Thoracic aorta (tissue), 2 donors: ENCODE results near the gene THTPA. TPM values are rescaled to one million over a fixed set of nuclear protein-coding genes. Genes with fewer than 3 reads are reported as not detected.
"Not testable (repeated sequence)": the region's sequence is repeated elsewhere in the genome, so short reads cannot be mapped to it uniquely, and the experiment has no call there.

Experiments used
- ATAC-seq: fragments of 150-250 bp; one replicate; pipeline ENCODE4 v1.8.0; 2017; ENCODE audit warnings: low read depth; ENCODE audit not compliant: insufficient number of reproducible peaks, low FRiP score
- DNase-seq: peaks from one replicate; pipeline ENCODE4 v3.0.0-alpha.2; 2020; ENCODE audit warnings: low spot score
- H3K27ac ChIP-seq, 2 donors: fragments of 200-600 bp; sonication (generic); 1 replicate in 1 of 2; 2 replicates in 1 of 2; pipeline ENCODE4 v1.5.1; 2016; ENCODE audit warnings: mild to moderate bottlenecking in 2 of 2, moderate library complexity in 2 of 2
- H3K27me3 ChIP-seq: fragments of 200-600 bp; sonication (generic); replicated peaks from 2 replicates; pipeline ENCODE4 v1.6.0; 2016; ENCODE audit warnings: mild to moderate bottlenecking; ENCODE audit not compliant: insufficient read depth
- H3K36me3 ChIP-seq: fragments of 200-600 bp; sonication (generic); one replicate; pipeline ENCODE4 v1.5.1; 2016
- H3K4me1 ChIP-seq, 2 donors: fragments of 200-600 bp; sonication (generic); 1 replicate in 1 of 2; 2 replicates in 1 of 2; pipeline versions ENCODE4 v1.5.1 to v1.6.0; 2016; ENCODE audit warnings: low read depth in 2 of 2, mild to moderate bottlenecking in 1 of 2; ENCODE audit not compliant: control insufficient read depth in 1 of 2
- H3K4me3 ChIP-seq: fragments of 200-600 bp; sonication (generic); 2 replicates; pipeline ENCODE4 v1.5.1; 2016; ENCODE audit warnings: mild to moderate bottlenecking
- H3K9me3 ChIP-seq: fragments of 200-600 bp; sonication (generic); 2 replicates; pipeline ENCODE4 v1.5.1; 2016
- total RNA-seq, 2 donors: library from RNA; depleted of rRNA; stranded (reverse); fragments of >200 nt; gene quantifications; one replicate each; pipeline versions ENCODE4 v1.1.0 to v1.2.3, GENCODE V29; 2016
- TF ChIP-seq, protein P1 (sequence below): fragments of 200-600 bp; sonication (generic); IDR thresholded peaks from one replicate; pipeline ENCODE4 v1.5.1; 2019; ENCODE audit warnings: antibody characterized with exemption

THTPA gene
- total RNA-seq, 2 donors from 2014 or later: 17.8 to 30.9 TPM

DNA sequence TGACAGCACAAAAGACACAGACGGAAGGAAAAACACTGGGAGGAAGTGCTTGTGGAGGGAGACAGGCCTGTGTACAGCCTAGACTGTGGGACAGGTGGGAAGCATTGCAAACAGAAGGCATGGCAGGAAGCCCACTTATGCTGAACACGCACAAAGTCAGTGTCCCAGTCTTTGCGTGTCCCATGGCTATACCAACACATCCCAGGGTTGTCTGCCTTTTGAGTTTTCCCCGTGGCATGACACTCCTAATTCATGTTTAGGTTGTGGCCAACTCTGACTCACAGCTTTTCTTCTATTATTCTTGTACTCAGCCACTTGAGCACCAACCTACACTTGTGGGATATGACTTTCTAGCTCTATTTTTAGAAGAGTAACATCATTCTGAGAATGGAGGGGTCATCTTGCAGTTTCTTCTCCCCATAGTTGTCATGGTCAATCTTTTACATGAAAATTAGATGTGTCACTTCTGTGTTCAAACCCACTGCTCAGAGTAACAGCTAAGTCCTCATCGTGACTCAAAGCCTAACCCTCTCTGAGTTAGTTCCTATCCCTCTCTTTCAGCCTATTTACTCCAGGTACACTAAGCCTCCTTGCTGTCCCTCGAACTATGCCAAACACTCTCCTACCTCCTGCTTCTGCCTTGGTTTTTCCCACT, 50.0 kb downstream of the THTPA start:
- no peaks in the 10 kb centered on the region for H3K36me3 ChIP-seq
- H3K27ac ChIP-seq: no peak overlapping the region
- no peak for DNase-seq
- H3K4me1 ChIP-seq: no peaks in the 10 kb centered on the region
- H3K27me3 ChIP-seq: no peaks in the 10 kb centered on the region
- no peaks in the 10 kb centered on the region for H3K9me3 ChIP-seq
- TF ChIP-seq, protein P1, sequence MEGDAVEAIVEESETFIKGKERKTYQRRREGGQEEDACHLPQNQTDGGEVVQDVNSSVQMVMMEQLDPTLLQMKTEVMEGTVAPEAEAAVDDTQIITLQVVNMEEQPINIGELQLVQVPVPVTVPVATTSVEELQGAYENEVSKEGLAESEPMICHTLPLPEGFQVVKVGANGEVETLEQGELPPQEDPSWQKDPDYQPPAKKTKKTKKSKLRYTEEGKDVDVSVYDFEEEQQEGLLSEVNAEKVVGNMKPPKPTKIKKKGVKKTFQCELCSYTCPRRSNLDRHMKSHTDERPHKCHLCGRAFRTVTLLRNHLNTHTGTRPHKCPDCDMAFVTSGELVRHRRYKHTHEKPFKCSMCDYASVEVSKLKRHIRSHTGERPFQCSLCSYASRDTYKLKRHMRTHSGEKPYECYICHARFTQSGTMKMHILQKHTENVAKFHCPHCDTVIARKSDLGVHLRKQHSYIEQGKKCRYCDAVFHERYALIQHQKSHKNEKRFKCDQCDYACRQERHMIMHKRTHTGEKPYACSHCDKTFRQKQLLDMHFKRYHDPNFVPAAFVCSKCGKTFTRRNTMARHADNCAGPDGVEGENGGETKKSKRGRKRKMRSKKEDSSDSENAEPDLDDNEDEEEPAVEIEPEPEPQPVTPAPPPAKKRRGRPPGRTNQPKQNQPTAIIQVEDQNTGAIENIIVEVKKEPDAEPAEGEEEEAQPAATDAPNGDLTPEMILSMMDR: no peak
- no peak for ATAC-seq
- no peak overlapping the region for H3K4me3 ChIP-seq

DNA sequence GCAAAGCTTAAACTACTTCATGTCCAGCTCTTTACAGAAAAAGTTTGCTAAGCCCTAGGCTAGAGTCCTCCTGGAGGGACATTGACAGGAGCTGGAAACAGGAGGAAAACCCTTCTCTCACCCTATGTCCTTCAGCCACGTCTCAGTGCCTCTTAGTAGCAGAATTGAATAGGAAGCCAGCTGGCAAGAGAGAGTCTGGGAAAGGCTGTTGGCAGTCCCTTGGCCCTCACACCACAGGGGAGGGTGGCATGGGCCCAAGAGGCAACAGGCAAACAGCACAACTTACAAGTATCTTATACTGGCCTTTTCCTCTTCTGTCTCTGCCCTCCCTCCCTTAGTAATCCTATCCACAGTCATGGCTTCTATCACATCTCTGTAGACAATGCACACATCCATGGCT, 52.4 kb downstream of the THTPA start:
- no peak for ATAC-seq
- TF ChIP-seq, protein P1: no peak
- Histone ChIP-seq H3K9me3 (no peaks in the 10 kb centered on the region), H3K4me1 (no peaks in the 10 kb centered on the region), H3K27me3 (no peaks in the 10 kb centered on the region), H3K36me3 (no peaks in the 10 kb centered on the region), H3K27ac (no peak overlapping the region), H3K4me3 (no peak overlapping the region)
- no peak for DNase-seq

DNA sequence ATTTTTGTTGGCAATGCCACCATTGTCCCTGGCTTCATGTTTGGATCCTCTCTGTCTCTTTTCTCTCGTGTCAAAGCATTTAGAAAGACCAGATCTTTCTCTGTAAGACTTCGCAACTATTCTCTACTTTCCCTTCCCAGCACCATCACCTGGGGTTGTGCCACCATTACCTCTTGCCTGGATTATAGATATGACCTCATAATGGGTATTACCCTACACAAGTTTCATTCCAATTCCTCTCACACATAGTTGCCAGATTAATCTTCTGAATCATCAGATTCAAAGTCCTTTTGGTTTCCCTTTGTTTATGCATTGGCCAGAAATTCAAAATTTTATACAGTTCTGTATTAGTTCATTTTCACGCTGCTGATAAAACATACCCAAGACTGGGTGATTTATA, 52.9 kb downstream of the THTPA start:
- ATAC-seq (no peak), DNase-seq (no peak)
- Histone ChIP-seq H3K4me3 (no peak overlapping the region), H3K27ac (no peak overlapping the region), H3K4me1 (no peaks in the 10 kb centered on the region), H3K9me3 (no peaks in the 10 kb centered on the region), H3K36me3 (no peaks in the 10 kb centered on the region), H3K27me3 (no peaks in the 10 kb centered on the region)
- TF ChIP-seq, protein P1: no peak

DNA sequence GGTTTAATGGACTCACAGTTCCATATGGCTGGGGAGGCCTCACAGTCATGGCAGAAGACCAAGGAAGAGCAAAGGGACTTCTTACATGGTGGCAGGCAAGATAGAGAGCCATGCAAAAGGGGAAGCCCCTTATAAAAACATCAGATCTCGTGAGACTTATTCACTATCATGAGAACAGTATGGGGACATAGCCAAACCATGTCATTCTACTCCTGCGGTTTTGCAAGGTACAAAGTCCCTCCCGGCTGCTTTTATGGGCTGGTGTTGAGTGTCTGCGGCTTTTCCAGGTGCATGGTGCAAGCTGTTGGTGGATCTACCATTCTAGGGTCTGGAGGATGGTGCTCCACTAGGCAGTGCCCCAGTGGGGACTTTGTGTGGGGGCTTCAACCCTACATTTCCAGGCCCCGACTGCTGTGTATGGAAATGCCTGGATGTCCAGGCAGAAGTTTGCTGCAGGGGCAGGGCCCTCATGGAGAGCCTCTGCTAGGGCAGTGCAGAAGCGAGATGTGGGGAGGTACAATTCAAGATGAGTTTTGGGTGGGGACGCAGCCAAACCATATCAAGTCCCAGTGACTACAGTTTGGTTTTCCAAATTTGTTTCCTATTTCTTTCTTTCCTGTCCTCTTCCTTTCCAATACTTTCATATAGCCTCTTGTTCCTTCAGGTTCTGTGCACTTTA, 53.5 kb downstream of the THTPA start:
- not testable (repeated sequence) for H3K27ac ChIP-seq, H3K27me3 ChIP-seq, H3K36me3 ChIP-seq, H3K4me1 ChIP-seq, H3K4me3 ChIP-seq, ATAC-seq, H3K9me3 ChIP-seq, DNase-seq

Other genes starting within 250 kb of the THTPA start
- gene BCL2L2, start 249.4 kb upstream of the THTPA start, total RNA-seq: 10 to 100 TPM; 50.6 to 74.4 TPM
- 10 to 100 TPM; 44.8 to 54.9 TPM for gene PABPN1, start 234.8 kb upstream of the THTPA start, total RNA-seq
- 10 to 100 TPM; 55.1 to 72.3 TPM for gene SLC22A17, start 203.4 kb upstream of the THTPA start, total RNA-seq
- 10 to 100 TPM; 23.3 to 38.2 TPM for gene EFS, start 191.1 kb upstream of the THTPA start, total RNA-seq
- gene IL25, start 183.5 kb upstream of the THTPA start, total RNA-seq: not detected
- 1 to 10 TPM in 1 of 2 donors, not detected in 1; 2.6 TPM for gene CMTM5, start 179.2 kb upstream of the THTPA start, total RNA-seq
- not detected for gene MYH6, start 148.0 kb upstream of the THTPA start, total RNA-seq
- under 1 TPM in 1 of 2 donors, not detected in 1; 0.81 TPM for gene MYH7, start 120.6 kb upstream of the THTPA start, total RNA-seq
- 10 to 100 TPM; 29.1 to 46.3 TPM for gene NGDN, start 86.6 kb upstream of the THTPA start, total RNA-seq
- 1 to 10 TPM in 1 of 2 donors, under 1 TPM in 1; 0.49 to 1.5 TPM for gene ZFHX2, start 4.5 kb upstream of the THTPA start, total RNA-seq
- 10 to 100 TPM; 36.4 to 61.7 TPM for gene AP1G2, start 11.5 kb downstream of the THTPA start, total RNA-seq
- 1 to 10 TPM in 1 of 2 donors, not detected in 1; 1.3 TPM for gene JPH4, start 22.5 kb downstream of the THTPA start, total RNA-seq
- not detected for gene DHRS2, start 80.1 kb downstream of the THTPA start, total RNA-seq